Stimulated activated CD8-positive, alpha-beta memory T cell treated with anti-CD3 and anti-CD28 coated beads, Interleukin-7, amount 100 ng/mL, for 24 hours (primary cell): ENCODE data around the gene GRIK3.

Experiments
- DNase-seq: peaks from one replicate; pipeline ENCODE4 v3.0.0-alpha.2; 2020; ENCODE audit warnings: low read depth

The GRIK3 gene

GRCh38 chr1:36852586-36852985 lies 181.7 kb downstream of the GRIK3 start:
- DNase-seq: no peak

- no peak for DNase-seq
These were observed 182.7 kb downstream of the GRIK3 start for GRCh38 chr1:36851595-36851994.

GRCh38 chr1:36851087-36851486 lies 183.2 kb downstream of the GRIK3 start:
- no peak for DNase-seq

DNA sequence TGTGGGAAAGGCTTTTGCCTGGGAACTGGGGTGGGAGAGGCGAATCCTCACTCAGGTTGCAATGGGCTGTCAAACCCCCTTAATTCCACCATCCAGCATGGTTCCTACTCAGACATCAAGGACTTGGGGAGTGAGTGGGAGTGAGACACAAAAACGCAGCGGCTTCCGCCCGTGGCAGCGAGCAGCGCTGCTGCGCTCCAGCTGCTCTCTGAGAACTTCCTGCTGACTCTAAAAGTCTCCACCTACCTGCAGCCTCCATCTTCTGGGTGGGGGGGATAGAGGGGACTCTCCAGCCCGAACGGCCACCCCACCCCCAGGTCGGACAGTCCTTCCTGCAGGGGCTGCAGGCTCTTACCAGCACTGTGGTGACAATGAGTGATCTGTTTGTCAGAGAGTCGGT lies 184.4 kb downstream of the GRIK3 start:
- DNase-seq: no peak

- DNase-seq: no peak
These were observed 186.6 kb downstream of the GRIK3 start for GRCh38 chr1:36847761-36848160.

DNA sequence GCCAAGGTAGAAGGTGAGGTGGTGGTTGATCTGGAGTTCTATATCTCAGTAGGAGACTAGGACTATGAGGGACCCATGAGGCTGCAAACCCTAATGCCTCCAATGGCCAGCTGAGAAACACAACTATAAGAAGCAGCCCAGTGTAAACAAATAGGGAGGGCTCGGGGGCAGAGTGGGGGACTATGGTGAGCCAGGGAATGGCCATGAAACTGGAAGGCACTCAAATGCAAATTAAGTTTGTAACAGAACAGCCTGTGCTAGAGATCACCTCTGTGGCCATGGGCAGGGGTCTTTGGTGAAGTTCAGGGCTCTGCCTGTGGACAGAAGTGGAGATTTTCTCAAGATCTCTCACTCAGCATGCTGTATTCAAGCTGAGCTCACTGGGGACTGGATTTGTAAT lies 187.1 kb downstream of the GRIK3 start:
- no peak for DNase-seq

DNA sequence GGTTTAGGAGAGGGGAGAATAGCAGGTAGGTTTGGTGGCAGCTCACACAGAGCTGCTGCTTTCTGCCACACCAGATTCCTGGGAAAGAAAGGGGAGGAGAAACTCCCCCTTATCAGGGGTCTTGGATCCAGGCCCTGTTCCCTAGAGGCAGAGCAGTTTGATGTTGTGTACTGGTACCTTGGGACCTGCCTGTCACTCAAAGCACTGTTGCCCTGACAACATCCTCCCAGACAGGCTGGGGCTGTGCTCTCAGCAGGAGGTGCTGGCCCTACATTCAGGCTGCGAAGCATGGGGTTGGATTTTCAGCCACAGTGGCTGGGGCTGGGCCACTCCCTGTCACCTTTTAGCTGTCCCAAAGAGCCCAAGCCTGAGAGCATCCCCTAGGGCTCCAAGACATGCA lies 188.0 kb downstream of the GRIK3 start:
- DNase-seq: no peak

DNA sequence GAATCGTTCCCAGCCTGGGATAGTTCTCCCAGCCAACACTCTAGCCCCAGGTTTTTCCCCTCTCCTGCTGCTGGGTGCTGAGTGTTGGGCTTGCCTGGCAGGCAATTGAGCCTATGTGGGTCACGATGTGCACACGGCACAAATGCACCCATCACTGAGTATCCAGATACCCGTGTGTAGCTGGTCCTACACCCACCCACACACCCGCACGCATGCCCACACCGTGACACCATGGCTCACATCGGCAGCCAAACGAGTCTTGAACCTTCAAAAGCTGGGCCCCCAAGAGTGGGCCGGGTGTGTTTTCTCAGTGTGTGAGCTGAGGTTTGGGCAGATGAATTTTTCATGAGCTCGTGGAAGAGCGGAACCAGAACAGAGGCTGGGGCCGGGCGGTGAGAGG lies 188.5 kb downstream of the GRIK3 start:
- no peak for DNase-seq

DNA sequence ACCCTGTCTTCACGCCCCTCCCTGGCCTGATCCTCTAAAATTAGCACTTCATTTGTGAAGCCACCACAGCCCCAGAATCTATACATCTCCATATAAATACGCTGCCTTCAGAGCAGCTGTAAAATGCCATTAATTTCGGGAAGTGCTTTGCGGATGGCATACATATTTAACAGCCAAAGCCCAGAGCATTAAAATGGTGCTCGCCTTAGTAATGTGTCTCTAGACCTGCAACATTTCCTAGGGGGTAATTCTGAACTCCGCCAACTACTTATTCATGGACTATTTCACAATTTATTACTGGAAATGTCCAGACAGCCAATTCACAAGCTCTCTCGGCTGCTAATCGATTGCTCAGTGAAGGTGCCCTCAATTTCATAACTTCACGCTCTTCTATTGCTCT lies 189.4 kb downstream of the GRIK3 start:
- no peak for DNase-seq

DNA sequence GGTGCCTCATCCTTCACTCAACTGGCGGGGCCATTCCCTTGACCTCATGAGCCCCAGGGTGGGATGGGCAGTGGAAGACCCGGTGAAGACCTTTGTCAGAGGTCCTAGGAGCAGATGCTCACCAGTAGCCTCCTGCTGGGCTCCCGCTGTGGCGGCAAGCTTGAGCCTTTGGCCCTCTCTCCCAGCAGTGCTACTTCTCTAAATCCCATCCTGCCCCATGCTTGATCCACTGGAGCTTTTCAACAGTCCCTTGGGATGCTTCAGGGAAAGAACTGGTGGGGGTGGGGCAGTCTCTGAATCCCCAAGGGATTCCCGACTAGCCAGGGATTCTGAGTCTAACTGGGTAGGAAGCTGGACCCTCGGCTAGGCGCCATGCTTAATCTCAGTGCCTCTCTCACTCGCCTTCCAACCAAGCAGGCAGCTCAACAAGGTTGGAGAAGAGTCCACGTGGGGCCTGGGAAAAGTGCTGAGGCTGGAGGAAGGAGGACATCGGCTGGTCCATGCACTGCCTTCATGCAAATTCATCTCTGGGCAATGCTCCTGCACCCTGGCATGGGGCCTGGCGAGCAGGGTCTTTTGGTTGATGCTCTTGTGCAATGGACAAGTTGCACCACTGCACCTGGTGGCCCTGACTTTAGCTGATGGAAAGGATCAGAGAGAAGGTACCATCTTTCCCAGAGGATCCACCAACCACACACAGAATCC lies 190.3 kb downstream of the GRIK3 start:
- no peak for DNase-seq

DNA sequence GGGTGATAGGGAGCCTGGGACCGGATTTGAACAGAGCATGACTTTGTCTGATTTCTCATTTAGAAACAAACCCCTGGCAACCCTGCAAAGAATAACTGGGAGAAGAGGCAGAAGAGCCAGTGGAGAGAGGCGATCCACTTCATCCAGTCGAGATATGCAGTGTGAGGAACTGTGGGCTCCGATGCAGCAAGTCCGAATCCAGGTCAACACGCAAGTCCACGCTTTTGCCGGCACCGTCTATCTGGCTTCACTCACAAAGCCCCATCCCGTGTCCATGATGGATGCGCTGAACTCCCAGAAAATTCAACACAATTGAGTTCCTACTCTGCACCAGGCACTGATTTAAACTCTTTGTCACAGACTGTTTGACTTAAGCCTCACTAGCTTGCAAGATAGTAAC lies 191.3 kb downstream of the GRIK3 start:
- DNase-seq: no peak

DNA sequence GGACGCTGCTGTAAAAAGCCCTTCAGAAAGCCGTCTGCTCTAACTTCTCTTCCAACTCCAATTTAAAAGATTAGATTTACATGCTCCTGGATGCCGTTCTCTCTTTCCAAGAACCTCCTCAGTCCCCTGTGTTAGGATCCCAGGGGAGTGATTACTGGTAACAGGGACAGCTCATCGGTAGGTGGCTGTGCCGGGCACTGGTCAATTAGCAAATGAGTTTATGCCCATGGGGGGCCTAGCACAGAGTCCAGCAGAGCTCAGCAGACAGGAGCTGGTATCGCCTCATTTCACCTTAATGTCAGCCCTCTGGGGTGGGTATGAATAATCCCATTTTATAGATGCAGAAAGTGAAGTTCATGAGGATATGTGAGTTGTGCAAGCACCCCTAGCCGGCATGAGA lies 191.9 kb downstream of the GRIK3 start:
- DNase-seq: no peak

GRCh38 chr1:36839485-36839884 lies 194.8 kb downstream of the GRIK3 start:
- DNase-seq: no peak

DNA sequence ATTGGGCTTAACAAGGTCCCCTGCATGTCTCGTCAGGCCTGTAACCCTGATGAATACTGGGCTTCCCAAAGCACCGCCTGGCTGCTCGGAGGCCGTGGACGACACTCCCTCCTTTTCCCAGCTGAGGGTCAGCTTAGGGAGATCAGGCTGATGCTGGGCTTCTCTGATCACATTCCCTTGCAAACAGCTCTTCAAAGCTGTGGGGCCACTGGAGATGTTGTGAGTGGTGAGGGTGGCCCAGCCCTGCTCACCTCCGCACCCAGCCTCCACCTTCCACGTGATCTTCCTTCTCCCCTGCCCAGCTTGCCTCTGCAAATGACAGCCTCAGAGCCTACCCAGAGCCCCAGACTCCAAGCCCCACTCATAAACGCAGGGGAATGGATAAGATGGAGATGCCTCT lies 195.4 kb downstream of the GRIK3 start:
- DNase-seq: no peak

- DNase-seq: no peak
These were observed 197.4 kb downstream of the GRIK3 start for GRCh38 chr1:36836916-36837315.

DNA sequence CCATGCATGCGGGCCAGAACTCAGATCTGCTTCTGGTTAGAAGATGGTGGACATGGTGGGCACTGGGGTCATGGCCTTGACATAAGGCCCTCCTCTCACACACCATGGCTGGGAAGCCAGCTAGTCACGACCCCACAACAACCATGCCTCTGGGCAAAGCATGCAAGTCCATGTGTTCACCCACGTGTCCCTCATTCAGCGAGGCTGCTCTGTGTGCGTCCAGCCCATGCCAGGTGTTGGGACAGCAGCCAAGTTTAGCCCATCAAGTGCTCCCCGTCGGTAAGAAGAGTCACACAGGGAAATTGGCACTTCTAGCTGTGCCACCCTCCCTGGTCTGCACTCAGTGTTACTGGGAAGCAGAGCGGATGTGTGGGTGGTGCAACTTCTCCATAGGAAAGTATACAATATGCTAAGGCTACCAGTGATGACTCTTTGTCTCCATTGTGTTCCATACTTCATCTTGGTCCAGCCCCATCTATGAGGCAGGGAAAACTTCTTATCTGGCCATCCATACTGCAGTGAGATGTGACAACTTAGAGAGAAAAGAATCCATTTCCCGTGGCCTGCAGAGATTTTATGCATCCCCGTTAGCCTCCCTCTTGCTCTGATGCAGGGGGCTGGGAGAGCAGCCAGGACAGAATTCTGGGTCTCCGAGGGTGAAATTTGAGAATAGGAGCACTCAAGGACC lies 198.0 kb downstream of the GRIK3 start:
- no peak for DNase-seq

- DNase-seq: no peak
These were observed 198.6 kb downstream of the GRIK3 start for GRCh38 chr1:36835696-36836095.

GRCh38 chr1:36835017-36835695 lies 199.2 kb downstream of the GRIK3 start:
- DNase-seq: no peak

DNA sequence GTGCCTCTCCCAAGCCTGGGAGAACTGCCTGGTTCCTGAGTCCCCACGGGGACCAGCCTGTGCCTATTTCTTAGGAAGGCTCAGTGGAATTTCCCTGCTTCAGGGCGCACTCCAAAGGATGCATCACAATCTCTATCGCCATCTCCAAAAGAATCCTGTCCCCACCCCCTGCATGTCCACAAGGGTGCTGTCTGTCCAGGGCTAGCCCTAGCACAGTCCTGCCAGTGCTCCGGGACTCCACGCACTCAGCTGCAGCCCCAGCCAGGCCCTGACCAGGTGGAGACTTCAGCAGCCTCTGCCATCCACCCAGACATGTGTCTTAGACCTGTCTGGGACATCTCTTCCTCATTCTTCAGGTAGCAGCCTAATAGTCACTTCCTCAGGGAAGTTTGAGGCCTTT lies 199.7 kb downstream of the GRIK3 start:
- DNase-seq: no peak

GRCh38 chr1:36831186-36831810 lies 203.0 kb downstream of the GRIK3 start:
- no peak for DNase-seq

- no peak for DNase-seq
These were observed 204.4 kb downstream of the GRIK3 start for GRCh38 chr1:36829961-36830360.

- DNase-seq: no peak
These were observed 205.2 kb downstream of the GRIK3 start for GRCh38 chr1:36829066-36829465.

DNA sequence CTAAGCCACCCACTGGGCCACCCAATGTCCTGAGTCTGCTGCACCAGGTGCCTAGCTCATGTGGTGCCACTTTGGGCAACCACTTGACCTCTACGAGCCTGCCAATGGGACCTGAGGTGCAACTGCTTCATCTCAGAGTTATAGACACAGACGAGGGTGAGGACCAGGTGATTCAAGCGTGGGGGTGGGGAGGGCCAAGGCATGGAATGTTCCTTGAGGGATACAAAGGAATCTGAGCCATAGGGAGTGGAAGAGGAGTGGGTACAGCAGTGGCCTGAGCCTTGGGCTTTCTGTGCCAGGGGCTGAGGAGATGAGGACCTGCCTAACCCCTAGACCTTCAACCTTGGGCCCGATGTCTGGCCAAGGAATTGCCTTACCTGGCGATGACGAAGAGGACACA lies 209.1 kb downstream of the GRIK3 start:
- DNase-seq: no peak
